Measurements from ENCODE around the gene LRMDA.

The LRMDA gene

GRCh38 chr10:76251841-76252671 is 820.6 kb downstream of the LRMDA start:
- in situ Hi-C loops (cut with MboI; ENCODE audit: low sequenced_read_pairs), result no loop called here

DNA sequence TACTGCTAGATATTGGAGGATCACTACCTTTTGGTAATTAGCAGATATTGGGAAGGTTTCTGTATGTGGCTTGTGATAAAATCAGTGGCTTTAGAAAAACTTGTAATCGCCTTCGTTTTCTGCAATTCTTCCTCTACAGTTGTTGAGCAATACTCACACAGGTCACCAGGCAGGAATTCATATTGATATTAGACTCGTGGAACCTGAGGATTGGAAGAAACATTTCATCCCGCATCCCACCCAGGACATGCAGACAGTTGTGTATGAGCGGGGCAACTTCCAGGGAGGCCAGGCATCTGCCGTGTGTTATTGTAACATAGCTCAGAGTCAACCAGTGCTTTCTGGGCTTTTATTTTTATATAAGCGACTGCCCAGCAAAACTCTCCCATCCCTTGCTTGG is 821.3 kb downstream of the LRMDA start:
- in situ Hi-C loops (cut with MboI; ENCODE audit: low sequenced_read_pairs), result no loop called here

DNA sequence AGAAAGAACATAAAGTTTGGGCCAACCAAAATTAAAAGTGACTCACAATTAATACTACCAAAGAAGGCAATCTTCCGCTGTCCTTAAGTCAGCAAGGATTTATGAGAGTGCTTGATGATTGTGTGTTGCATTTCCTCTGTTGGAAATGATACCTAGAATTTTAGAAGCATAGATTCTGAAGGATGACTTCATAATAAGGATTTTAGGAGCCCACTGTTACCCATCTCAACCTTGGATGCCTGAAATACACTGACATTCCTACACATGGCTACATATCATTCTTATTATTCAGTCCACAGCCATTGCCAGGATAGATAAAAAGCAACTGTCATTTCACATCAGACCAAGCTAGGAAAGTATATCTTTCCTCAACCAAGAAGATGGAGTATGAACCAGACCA is 823.8 kb downstream of the LRMDA start:
- in situ Hi-C loops (cut with MboI; ENCODE audit: low sequenced_read_pairs), result no loop called here

DNA sequence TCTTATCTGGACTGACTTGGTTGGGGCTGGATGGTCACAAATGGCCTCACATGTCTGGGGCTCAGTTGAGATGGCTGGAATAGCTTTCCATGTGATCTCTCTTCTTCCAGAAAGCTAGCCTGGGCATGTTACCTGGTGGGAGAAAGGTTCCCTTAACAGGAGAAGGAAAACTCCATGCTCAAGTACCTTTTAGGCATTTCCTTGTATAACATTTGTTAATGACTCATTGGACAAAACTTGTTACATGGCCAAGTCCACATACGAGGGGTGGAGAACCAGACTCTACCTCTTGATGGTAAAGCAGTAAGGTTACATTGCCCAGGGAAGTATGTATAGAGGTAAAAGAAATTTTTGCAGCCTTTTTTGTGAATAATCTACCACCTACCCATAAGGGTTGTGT is 826.4 kb downstream of the LRMDA start:
- in situ Hi-C loops (cut with MboI; ENCODE audit: low sequenced_read_pairs), result no loop called here

DNA sequence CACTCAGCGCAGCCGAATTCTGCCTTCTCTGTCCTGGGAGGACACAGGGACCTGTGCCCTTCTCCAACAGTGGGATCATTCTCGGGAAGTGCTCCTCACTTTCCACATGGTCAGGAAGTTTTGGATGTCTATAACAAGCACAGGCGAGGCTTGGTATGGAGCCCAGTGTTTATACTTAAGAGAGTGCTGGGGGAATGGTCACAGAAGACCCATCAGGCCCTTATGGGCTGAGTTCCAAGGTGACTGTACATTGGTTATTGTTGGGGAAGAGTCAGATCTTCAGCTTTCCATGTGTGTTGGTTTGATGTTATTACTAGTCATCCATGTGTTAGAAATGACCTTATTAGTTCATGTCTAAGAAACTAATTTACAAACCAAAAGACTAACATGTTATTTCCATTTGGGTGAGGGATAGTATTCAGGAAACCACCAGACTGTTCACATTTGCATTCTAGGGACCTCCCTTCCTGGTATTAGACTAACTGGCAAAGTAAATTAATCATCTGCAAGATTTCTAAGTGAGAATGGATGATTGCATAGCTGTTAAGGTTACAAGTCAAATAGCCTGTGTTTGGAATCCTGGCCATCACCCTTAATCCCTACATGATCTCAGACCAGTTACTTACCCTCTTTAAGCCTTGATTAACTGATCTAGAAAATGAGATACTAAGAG is 834.2 kb downstream of the LRMDA start:
- in situ Hi-C loops (cut with MboI; ENCODE audit: low sequenced_read_pairs), result no loop called here

DNA sequence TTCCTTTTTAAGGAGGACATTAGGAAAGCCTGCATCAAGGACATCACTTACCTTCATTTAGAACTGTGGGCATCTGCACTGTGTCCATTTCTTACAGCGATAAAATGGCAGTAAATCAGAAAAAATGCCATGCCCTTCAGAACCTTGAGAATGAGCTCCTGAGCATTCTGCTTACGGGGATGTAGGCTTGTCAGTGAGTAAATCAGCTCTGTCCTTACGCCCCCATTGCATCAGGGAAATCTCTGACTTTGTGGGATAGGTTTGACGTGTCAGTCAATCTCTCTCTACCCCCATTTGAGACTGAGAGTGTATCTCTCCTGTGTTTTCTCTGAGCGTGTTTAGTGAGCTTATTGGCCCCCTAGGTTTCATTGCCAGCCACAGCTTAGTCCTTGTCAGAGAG is 837.1 kb downstream of the LRMDA start:
- in situ Hi-C loops (cut with MboI; ENCODE audit: low sequenced_read_pairs), result no loop called here

DNA sequence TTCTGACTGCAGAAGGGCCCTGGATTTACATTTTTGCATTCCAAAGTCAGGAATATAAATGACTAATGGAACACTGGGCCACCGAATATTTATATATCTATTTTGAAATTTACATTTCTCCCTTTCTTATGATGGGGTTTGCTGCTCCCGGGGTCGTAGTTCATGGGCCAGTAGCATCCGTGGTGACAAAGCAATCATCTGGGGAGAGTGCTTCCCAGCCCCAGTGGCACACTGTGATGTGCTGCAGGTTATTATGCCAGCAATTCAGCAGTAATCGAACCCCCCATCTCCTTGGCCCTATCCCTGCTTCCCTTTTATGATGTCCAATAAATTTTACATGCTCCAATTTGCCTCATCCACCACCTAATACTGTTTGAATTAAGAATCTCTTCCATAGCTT is 837.5 kb downstream of the LRMDA start:
- in situ Hi-C loops (cut with MboI; ENCODE audit: low sequenced_read_pairs), result no loop called here

DNA sequence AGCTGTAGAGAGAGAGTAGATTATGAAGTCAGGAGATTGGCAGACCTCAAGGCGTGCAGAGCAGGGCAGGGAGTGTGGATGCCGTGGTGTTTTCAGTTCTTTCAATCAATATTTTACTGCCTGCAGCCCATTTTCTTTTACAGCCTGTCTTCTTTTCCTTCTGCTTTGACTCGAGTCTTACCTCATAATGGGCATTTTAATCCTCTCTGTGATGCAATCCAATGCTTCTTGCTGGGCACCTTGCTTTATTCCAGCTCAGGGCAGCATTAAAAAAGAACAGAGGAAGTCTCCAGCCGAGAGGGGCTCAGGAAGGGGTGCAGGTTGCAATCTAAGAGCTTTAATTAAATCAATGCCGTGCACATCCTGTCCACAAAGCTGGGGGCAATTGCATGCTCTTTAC is 839.0 kb downstream of the LRMDA start:
- in situ Hi-C loops (cut with MboI; ENCODE audit: low sequenced_read_pairs), result no loop called here

DNA sequence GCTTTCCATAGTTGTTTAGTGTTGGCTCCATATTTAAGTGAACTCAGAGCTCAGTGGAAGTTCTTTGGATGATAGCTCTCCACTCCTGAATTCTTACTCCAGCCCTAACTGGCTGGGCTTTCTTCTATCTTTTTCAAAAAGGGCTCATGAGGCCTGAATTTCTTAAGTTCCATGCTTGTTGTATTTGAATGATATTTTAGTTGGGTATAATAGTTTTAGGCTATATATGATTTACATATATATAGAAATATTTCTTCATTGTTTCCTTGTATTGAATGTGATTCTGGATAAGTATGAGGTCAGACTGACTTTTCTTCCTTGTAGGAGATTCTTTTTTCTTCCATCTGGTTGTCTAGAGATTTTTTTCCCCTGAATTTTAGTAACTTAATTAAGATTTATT is 843.5 kb downstream of the LRMDA start:
- in situ Hi-C loops (cut with MboI; ENCODE audit: low sequenced_read_pairs), result no loop called here

- in situ Hi-C loops (cut with MboI; ENCODE audit: low sequenced_read_pairs), result no loop called here
Measured at GRCh38 chr10:76278811-76279460, 847.5 kb downstream of the LRMDA start.

- in situ Hi-C loops (cut with MboI; ENCODE audit: low sequenced_read_pairs), result no loop called here
Measured at GRCh38 chr10:76281659-76282058, 850.2 kb downstream of the LRMDA start.

DNA sequence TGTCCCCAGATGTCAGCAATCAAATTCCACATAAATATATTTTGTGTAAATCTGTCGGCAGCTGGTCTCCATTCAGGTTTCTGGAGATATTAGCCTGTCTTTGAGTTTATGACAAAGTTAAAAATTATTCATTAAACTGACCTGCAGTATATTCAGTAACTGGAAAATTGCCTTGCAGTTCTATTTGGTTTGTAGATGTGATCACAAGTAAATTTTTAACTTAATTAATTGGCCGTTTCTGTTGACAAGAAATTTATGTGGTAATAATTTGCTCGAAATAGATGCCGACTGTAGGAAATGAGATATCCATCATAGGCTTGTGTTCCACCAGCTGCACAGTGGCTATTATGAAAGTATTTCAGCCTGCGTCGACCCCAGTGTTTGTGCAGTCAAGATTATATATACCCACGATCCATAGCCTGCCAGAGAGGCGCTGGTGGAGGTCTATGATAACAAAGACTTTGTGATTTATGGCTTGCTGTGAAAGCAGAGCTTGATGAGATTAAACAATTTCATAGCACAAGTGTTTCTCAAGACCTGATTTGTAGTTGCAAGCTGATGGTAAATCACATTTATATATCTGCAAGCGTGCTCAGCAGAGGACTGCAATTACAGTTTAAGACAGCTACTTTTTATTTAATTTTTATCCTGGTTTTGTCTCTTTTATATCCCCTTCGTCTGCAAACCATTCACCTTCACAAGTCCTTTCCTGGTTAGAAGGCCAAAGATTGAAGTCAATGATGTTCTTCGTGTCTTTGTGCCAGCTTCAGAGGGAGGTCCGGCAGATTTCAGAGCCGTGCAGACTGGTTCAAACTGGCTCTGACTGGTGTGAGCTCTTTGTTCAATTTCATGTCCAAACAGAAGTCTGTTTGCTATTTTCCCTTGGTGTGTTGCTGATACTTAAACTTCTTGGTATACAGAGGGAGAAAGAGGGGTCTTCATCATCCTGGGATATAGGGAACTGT is 850.9 kb downstream of the LRMDA start:
- in situ Hi-C loops (cut with MboI; ENCODE audit: low sequenced_read_pairs), result no loop called here

GRCh38 chr10:76284351-76284750 is 852.9 kb downstream of the LRMDA start:
- in situ Hi-C loops (cut with MboI; ENCODE audit: low sequenced_read_pairs), result no loop called here

GRCh38 chr10:76285012-76285411 is 853.6 kb downstream of the LRMDA start:
- in situ Hi-C loops (cut with MboI; ENCODE audit: low sequenced_read_pairs), result no loop called here

GRCh38 chr10:76285515-76285914 is 854.1 kb downstream of the LRMDA start:
- in situ Hi-C loops (cut with MboI; ENCODE audit: low sequenced_read_pairs), result no loop called here

DNA sequence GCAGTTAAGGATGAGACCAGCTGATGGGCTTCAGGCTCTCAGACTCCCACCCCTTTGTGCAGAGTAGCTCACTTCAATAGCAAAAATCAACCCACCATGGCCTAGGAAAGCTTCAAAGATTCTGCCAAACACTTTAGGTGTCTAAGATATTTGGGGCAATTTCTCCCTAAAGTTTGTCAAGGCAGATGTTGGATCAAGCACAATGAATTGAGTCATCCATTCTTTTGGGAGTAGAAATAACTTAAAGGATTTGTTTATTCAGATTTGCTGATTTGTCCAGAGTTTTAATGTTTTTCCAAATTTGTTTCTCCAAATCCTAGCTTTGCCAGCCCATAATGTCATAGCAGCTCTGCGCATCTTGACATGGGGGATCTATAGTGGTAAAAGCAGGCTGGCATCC is 855.1 kb downstream of the LRMDA start:
- in situ Hi-C loops (cut with MboI; ENCODE audit: low sequenced_read_pairs), result no loop called here

DNA sequence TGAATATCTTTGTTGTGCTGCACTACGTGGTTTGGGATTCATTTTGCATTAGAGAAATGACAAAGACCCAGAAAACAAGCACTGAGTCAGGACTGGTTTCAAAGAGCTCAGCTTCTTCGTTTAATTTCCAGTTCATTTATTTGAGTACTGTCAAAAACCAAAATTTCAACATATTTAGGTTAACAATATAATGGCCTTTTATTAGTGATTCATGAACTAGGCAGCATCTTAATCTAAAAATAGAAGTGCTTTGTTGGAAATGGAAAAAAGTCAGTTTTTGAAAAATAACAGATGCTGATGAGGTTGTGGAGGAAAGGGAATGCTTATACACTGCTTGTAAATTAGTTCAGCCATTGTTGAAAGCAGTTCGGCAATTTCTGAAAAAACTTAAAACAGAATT is 856.4 kb downstream of the LRMDA start:
- in situ Hi-C loops (cut with MboI; ENCODE audit: low sequenced_read_pairs), result no loop called here

- in situ Hi-C loops (cut with MboI; ENCODE audit: low sequenced_read_pairs), result no loop called here
Measured at GRCh38 chr10:76291175-76291574, 859.8 kb downstream of the LRMDA start.

GRCh38 chr10:76291885-76292284 is 860.5 kb downstream of the LRMDA start:
- in situ Hi-C loops (cut with MboI; ENCODE audit: low sequenced_read_pairs), result no loop called here

GRCh38 chr10:76296957-76297356 is 865.5 kb downstream of the LRMDA start:
- in situ Hi-C loops (cut with MboI; ENCODE audit: low sequenced_read_pairs), result no loop called here

DNA sequence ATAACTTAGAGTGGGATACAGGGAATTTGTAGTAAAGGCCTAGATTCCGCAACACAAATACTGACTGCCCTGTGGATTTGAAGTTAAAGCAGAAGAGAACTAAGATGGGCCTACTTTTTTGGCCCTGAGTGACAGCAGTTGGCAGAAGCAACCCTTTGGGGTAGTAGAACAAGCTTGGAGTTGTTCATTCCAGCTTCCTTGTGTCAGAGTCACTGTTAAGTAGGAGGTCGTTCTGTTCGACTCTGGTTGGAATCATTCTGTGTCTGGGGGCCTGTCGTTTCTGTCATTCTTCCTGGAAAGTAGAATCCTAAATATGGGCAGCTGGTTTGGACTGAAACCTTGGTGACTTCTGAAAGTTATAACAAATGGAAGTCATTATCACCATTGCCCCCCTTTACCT is 865.9 kb downstream of the LRMDA start:
- in situ Hi-C loops (cut with MboI; ENCODE audit: low sequenced_read_pairs), result no loop called here

Data from HL-60/S4 treated with retinoic acid at 250 ng/mL for 4 days and 3 days (cell line).